Progenitor cell of endocrine pancreas (in vitro differentiated cells): ENCODE results near the gene TMA7. TPM values are rescaled to one million over a fixed set of nuclear protein-coding genes. Genes with fewer than 3 reads are reported as not detected.

Experiments used
- DNase-seq: peaks from one replicate; pipeline ENCODE4 v3.0.0; 2021; ENCODE audit warnings: low spot score; ENCODE audit not compliant: unreplicated experiment
- H3K27ac Mint-ChIP-seq: 2 replicates; pipeline ENCODE4 v1.8.0; 2021; ENCODE audit warnings: mild to moderate bottlenecking, moderate library complexity, mixed read lengths
- H3K27me3 Mint-ChIP-seq: 2 replicates; pipeline ENCODE4 v1.8.0; 2021; ENCODE audit warnings: mixed read lengths
- H3K36me3 Mint-ChIP-seq: 2 replicates; pipeline ENCODE4 v1.8.0; 2022; ENCODE audit warnings: mixed read lengths; ENCODE audit not compliant: insufficient read depth
- H3K4me1 Mint-ChIP-seq: 2 replicates; pipeline ENCODE4 v1.8.0; 2021; ENCODE audit warnings: low read depth, mixed read lengths
- H3K4me3 Mint-ChIP-seq: 2 replicates; pipeline ENCODE4 v1.8.0; 2021; ENCODE audit warnings: low read depth, mild to moderate bottlenecking, moderate library complexity, mixed read lengths
- H3K9me3 Mint-ChIP-seq: 2 replicates; pipeline ENCODE4 v1.8.0; 2021; ENCODE audit warnings: low read depth, mixed read lengths
- total RNA-seq: library from RNA; stranded (reverse); gene quantifications from 2 replicates; pipeline ENCODE4 v1.2.1, GENCODE V29; 2021
- TF ChIP-seq, protein P1 (sequence below): fragments of 200-600 bp; sonication (generic); IDR thresholded peaks from one replicate; pipeline ENCODE4 v1.5.0; 2021; ENCODE audit warnings: antibody characterized with exemption, mild to moderate bottlenecking; ENCODE audit not compliant: unreplicated experiment

TMA7 gene
- total RNA-seq, 1 donor from 2014 or later: 253 TPM

- TF ChIP-seq, protein P1, sequence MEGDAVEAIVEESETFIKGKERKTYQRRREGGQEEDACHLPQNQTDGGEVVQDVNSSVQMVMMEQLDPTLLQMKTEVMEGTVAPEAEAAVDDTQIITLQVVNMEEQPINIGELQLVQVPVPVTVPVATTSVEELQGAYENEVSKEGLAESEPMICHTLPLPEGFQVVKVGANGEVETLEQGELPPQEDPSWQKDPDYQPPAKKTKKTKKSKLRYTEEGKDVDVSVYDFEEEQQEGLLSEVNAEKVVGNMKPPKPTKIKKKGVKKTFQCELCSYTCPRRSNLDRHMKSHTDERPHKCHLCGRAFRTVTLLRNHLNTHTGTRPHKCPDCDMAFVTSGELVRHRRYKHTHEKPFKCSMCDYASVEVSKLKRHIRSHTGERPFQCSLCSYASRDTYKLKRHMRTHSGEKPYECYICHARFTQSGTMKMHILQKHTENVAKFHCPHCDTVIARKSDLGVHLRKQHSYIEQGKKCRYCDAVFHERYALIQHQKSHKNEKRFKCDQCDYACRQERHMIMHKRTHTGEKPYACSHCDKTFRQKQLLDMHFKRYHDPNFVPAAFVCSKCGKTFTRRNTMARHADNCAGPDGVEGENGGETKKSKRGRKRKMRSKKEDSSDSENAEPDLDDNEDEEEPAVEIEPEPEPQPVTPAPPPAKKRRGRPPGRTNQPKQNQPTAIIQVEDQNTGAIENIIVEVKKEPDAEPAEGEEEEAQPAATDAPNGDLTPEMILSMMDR: no peak
- no peaks in the 10 kb centered on the region for H3K27me3 Mint-ChIP-seq
These were observed 52.6 kb downstream of the TMA7 start for GRCh38 chr3:48492461-48493202.

DNA sequence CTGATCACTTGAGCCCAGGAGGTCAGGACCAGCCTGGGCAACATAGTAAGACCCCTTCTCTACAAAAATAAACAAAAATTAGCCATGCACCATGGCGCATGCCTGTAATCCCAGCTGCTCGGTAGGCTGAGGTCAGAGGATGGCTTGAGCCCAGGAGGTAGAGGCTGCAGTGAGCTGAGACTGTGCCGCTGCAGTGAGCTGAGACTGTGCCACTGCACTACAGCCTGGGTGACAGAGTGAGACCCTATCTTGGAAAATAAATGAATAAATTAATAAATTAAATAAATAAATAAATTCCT is 53.1 kb downstream of the TMA7 start:
- TF ChIP-seq, protein P1: no peak
- Mint-ChIP-seq H3K27ac (no peak overlapping the region), H3K4me3 (no peak overlapping the region), H3K36me3 (peaks cover 8% of the 10 kb centered on the region), H3K4me1 (peaks cover 2% of the 10 kb centered on the region), H3K9me3 (peaks cover 2% of the 10 kb centered on the region), H3K27me3 (no peaks in the 10 kb centered on the region)
- no peak for DNase-seq

More at GRCh38 chr3:48492461-48493202, 52.6 kb downstream of the TMA7 start:
- H3K4me3 Mint-ChIP-seq: no peak overlapping the region
- no peak overlapping the region for H3K27ac Mint-ChIP-seq
- peaks cover 7% of the 10 kb centered on the region for H3K36me3 Mint-ChIP-seq
- H3K4me1 Mint-ChIP-seq: peaks cover 2% of the 10 kb centered on the region
- DNase-seq: no peak
- H3K9me3 Mint-ChIP-seq: no peaks in the 10 kb centered on the region

Other genes with a start within 250 kb of the TMA7 start
- gene CAMP, start 216.8 kb upstream of the TMA7 start, total RNA-seq: not detected in 2 replicates
- gene ZNF589, start 199.2 kb upstream of the TMA7 start, total RNA-seq: 28.5 and 30.4 TPM in 2 replicates
- gene NME6, start 138.9 kb upstream of the TMA7 start, total RNA-seq: 34.8 and 35.5 TPM in 2 replicates
- gene SPINK8, start 106.6 kb upstream of the TMA7 start, total RNA-seq: not detected in 2 replicates
- 0.20 and 0.38 TPM in 2 replicates for gene FBXW12, start 68.0 kb upstream of the TMA7 start, total RNA-seq
- gene PLXNB1, start 10.2 kb upstream of the TMA7 start, total RNA-seq: 535 and 543 TPM in 2 replicates
- 11.4 and 13.2 TPM in 2 replicates for gene CCDC51, start 138 bp upstream of the TMA7 start, total RNA-seq
- gene ATRIP, start 6.5 kb downstream of the TMA7 start, total RNA-seq: 13.8 and 15.2 TPM in 2 replicates
- 157 and 162 TPM in 2 replicates for gene SHISA5, start 63.9 kb downstream of the TMA7 start, total RNA-seq
- gene PFKFB4, start 116.5 kb downstream of the TMA7 start, total RNA-seq: 39.7 and 45.0 TPM in 2 replicates
- gene UCN2, start 123.5 kb downstream of the TMA7 start, total RNA-seq: 1.2 and 1.4 TPM in 2 replicates
- gene COL7A1, start 155.1 kb downstream of the TMA7 start, total RNA-seq: 31.5 and 38.4 TPM in 2 replicates
- 209 and 219 TPM in 2 replicates for gene UQCRC1, start 169.4 kb downstream of the TMA7 start, total RNA-seq
- 0.49 TPM in 1 of 2 replicates, not detected in the other for gene TMEM89, start 181.5 kb downstream of the TMA7 start, total RNA-seq
- gene SLC26A6, start 195.2 kb downstream of the TMA7 start, total RNA-seq: 31.0 and 35.9 TPM in 2 replicates
- gene CELSR3, start 222.6 kb downstream of the TMA7 start, total RNA-seq: 14.9 and 15.2 TPM in 2 replicates
- 29.8 and 32.0 TPM in 2 replicates for gene NCKIPSD, start 245.7 kb downstream of the TMA7 start, total RNA-seq